ENCODE results near the gene TMPRSS12. TPM values are rescaled to one million over a fixed set of nuclear protein-coding genes. Genes with fewer than 3 reads are reported as not detected.

Gene TMPRSS12
- total and polyA plus RNA-seq, 9 of the 15 experiments (the other 6 are each of a cell fraction or from before 2014, with no cell fraction given), result 0.04 TPM; not detected in 8

- 0 out of 2 replicates have a peak, but pooled peaks have one; percentile 9 for TF ChIP-seq TEAD4 (IDR thresholded peaks at IDR 0.05; ENCODE audit: low read length)
- TF ChIP-seq TEAD4 (CRISPR knock-in tag; IDR thresholded peaks at IDR 0.05; ENCODE audit: borderline replicate concordance), result no peak
- no peak for TF ChIP-seq MAFG (tag; conservative IDR thresholded peaks at IDR 0.05)
- peak; percentile 98 for TF ChIP-seq TRIM28 (IDR thresholded peaks at IDR 0.05)
- TF ChIP-seq ZFP36 (IDR thresholded peaks at IDR 0.05; ENCODE audit: low read depth, low read length, partially characterized antibody), result peak; percentile 48
- TF ChIP-seq TRIM24 (IDR thresholded peaks at IDR 0.05), result peak in 1 of 2 experiments; percentile 67; a peak in 2 of 4 replicates
- no peak for TF ChIP-seq KLF6 (CRISPR knock-in tag; IDR thresholded peaks at IDR 0.05; ENCODE audit: borderline replicate concordance)
- peak; percentile 89 for TF ChIP-seq ZNF280B (CRISPR knock-in tag; IDR thresholded peaks at IDR 0.05)
- no peak for TF ChIP-seq MAZ (CRISPR knock-in tag; conservative IDR thresholded peaks at IDR 0.05 in 1 of 2, IDR thresholded peaks at IDR 0.05 in 1 of 2)
- TF ChIP-seq CBX5 (IDR thresholded peaks at IDR 0.05; ENCODE audit: borderline replicate concordance, low read depth), result peak; percentile 100
- peak; percentile 97; the same call in 1 of the 2 replicates for TF ChIP-seq CBX1 (IDR thresholded peaks at IDR 0.05; ENCODE audit: low read depth)
These were observed 73.6 kb downstream of the TMPRSS12 start (continued) for GRCh38 chr12:50916292-50916691.
